ENCODE measurements around the gene ALDOC.

DNA sequence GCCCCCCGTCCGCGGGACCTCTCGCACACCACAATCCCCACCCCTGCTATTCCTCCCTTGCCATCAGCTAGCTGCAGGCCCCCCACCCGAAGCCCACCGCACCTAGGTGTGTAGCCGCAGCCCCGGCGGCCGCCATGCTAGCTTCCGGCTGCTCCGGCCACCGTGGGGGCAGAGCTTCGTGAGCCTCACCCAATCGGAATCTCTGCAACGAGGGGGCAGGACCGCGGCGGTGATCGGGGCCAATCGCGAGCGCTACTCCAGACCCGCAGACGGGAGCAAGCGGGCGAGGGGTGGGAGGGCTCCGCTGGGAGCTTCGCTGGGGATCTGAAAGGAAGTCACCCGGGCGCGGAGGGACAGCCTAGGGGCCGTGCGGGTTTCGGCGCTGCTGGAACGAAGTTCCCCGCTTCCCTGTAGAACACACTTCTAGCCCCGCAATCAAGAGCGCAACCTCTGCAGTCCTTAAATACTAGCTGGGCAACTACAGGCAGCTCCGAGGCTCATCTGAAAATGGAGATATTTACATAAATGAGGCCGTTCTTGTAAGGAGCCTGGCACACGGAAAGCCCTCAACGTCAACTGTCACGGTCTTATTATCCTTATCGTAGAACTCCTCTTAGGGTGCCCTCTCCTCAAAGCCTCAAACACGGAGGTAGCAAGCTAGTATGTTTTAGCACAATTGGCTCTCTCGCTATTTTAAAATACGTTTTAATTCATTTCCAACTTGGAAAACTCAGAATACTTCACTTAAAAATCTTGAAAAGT lies 5.2 kb downstream of the ALDOC start, which contains the start of gene PIGS:
- TF ChIP-seq, protein P1, sequence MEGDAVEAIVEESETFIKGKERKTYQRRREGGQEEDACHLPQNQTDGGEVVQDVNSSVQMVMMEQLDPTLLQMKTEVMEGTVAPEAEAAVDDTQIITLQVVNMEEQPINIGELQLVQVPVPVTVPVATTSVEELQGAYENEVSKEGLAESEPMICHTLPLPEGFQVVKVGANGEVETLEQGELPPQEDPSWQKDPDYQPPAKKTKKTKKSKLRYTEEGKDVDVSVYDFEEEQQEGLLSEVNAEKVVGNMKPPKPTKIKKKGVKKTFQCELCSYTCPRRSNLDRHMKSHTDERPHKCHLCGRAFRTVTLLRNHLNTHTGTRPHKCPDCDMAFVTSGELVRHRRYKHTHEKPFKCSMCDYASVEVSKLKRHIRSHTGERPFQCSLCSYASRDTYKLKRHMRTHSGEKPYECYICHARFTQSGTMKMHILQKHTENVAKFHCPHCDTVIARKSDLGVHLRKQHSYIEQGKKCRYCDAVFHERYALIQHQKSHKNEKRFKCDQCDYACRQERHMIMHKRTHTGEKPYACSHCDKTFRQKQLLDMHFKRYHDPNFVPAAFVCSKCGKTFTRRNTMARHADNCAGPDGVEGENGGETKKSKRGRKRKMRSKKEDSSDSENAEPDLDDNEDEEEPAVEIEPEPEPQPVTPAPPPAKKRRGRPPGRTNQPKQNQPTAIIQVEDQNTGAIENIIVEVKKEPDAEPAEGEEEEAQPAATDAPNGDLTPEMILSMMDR (IDR thresholded peaks at IDR 0.05) = no peak
- TF ChIP-seq EZH2phosphoT487 (IDR thresholded peaks at IDR 0.05) = peak; percentile 45
- no peak for TF ChIP-seq EZH2 (IDR thresholded peaks at IDR 0.05)
